Measurements from ENCODE around the gene FOXO6. TPM values are rescaled to one million over a fixed set of nuclear protein-coding genes. Genes with fewer than 3 reads are reported as not detected.

Gene FOXO6
- polyA plus RNA-seq, 2 donors: 0.15 to 0.28 TPM

DNA sequence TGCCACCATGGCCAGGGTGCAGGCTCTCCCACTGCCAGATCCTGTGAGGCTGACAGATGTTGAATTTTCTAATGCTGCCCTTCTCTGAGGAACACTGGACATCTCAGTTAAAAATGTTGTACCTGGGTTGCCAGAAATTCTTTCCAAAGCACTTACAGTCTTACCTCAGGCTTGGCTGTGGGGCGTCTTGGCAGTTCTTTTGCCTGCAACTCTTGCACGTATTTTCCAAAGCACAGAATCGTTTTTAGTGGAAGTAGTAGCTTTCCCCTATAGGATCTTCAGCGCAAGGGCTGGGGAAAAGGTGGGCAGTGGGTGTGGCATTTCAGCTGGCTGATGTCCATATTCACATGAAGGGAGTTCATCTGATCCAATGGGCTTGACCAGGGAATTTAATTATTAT is 69.3 kb downstream of the FOXO6 start:
- Histone ChIP-seq H3K4me1 (ENCODE audit: control insufficient read depth in 2 of 2, insufficient read depth in 2 of 2, low read length in 1 of 2) (peaks cover 9 to 13% of the 10 kb centered on the region in 2 donors), H3K27ac (ENCODE audit: low read depth in 2 of 2, low read length in 1 of 2) (no peak overlapping the region), H3K4me3 (ENCODE audit: low read depth in 1 of 2, low read length in 2 of 2) (no peak overlapping the region), H3K9me3 (ENCODE audit: control insufficient read depth in 2 of 2, insufficient read depth in 1 of 2, low read depth in 1 of 2, low read length in 1 of 2) (no peaks in the 10 kb centered on the region), H3K27me3 (ENCODE audit: control insufficient read depth in 1 of 2, insufficient read depth in 2 of 2, low read length in 2 of 2) (no peaks in the 10 kb centered on the region), H3K36me3 (ENCODE audit: control insufficient read depth in 2 of 2, insufficient read depth in 2 of 2, low read length in 1 of 2) (no peaks in the 10 kb centered on the region)
- WGBS, 2 donors: 69 to 71% methylated on average over 4 of the region's 4 CpGs

DNA sequence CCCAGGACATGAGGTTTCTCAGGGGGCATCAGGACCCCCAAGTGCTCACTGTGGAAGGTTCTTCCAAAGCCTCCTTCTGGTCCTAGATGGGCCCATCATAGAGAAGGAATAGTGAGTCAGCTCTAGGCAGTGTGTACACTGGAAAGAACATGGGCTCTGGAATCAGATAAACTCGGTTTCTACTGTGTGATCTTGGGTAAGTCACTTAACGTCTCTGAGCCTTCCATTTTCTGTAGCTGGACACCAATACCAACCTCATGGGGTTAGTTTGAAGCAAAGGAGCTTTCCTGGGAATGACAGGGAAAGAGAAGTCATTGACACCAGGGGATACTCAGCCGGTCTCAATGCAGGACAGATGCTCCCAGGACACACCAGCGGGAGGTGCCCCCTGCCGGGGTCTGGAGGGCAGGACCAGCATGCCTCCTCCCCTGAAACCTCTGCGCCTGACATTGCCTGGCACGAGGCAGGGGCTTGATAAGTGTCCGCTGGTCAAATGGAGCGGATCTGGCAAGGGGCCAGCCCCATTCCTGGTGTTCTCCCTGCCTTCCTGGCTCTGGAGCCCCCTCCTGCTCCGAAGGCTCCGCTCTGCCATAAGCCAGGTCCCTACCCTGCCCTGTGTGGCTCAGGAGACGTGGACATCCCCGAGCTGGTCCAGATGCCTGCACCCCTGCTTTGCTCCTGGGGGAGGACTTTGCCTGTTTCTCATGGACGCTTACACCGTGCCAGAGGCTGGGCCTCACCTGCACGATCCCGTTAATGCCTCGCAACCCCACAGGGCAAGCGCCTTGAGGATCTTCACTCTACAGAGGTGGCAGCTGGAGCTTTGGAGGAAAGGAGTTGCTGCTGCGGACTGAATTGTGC is 70.5 kb downstream of the FOXO6 start:
- H3K9me3 ChIP-seq (ENCODE audit: control insufficient read depth in 2 of 2, insufficient read depth in 1 of 2, low read depth in 1 of 2, low read length in 1 of 2): no peaks in the 10 kb centered on the region
- WGBS, 2 donors: 81 to 83% methylated on average over 20 of the region's 20 CpGs
- no peaks in the 10 kb centered on the region for H3K36me3 ChIP-seq (ENCODE audit: control insufficient read depth in 2 of 2, insufficient read depth in 2 of 2, low read length in 1 of 2)
- H3K4me3 ChIP-seq (ENCODE audit: low read depth in 1 of 2, low read length in 2 of 2): no peak overlapping the region
- no peaks in the 10 kb centered on the region for H3K27me3 ChIP-seq (ENCODE audit: control insufficient read depth in 1 of 2, insufficient read depth in 2 of 2, low read length in 2 of 2)
- peaks cover 9 to 13% of the 10 kb centered on the region in 2 donors for H3K4me1 ChIP-seq (ENCODE audit: control insufficient read depth in 2 of 2, insufficient read depth in 2 of 2, low read length in 1 of 2)
- H3K27ac ChIP-seq (ENCODE audit: low read depth in 2 of 2, low read length in 1 of 2): no peak overlapping the region

Other genes starting within 250 kb of the FOXO6 start
- gene SCMH1, start 119.1 kb upstream of the FOXO6 start, polyA plus RNA-seq: 10 to 100 TPM; 11.1 to 12.8 TPM
- gene EDN2, start 123.2 kb downstream of the FOXO6 start, polyA plus RNA-seq: 10 to 100 TPM in 1 of 2 donors, 1 to 10 TPM in 1; 6.9 to 32.1 TPM